T-helper 2 cell (primary cell): ENCODE measurements around the gene NSL1.
A peak's percentile ranks its signal among the peaks of the same experiment; 100 is the strongest.

Source experiments
- DNase-seq, 5 experiments: peaks; one replicate each; pipeline versions ENCODE4 v3.0.0 to v3.0.0-alpha.2; 2012 to 2022

NSL1 gene

GRCh38 chr1:212703991-212704564, 87.5 kb downstream of the NSL1 start:
- no peak for DNase-seq

- DNase-seq: no peak
Observed at GRCh38 chr1:212702672-212703071, 88.9 kb downstream of the NSL1 start.

DNA sequence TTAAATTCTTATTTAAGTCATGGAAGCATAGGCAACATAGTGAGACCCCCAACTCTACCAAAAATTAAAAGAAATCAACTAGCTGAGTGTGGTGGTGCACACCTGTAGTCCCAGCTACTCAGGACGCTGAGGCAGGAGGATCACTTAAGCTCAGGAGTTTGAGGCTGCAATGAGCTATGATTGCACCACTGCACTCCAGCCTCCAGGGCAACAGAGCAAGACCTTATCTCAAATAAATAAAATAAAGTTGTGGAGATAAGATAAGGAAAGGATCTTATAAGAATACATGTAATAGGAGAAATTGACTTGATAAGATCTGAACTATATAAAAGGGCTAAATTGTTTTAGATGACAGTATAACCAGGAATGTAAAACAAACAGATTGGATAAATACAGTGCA, 89.7 kb downstream of the NSL1 start:
- peak in 1 of 5 experiments; percentile 52 for DNase-seq

DNA sequence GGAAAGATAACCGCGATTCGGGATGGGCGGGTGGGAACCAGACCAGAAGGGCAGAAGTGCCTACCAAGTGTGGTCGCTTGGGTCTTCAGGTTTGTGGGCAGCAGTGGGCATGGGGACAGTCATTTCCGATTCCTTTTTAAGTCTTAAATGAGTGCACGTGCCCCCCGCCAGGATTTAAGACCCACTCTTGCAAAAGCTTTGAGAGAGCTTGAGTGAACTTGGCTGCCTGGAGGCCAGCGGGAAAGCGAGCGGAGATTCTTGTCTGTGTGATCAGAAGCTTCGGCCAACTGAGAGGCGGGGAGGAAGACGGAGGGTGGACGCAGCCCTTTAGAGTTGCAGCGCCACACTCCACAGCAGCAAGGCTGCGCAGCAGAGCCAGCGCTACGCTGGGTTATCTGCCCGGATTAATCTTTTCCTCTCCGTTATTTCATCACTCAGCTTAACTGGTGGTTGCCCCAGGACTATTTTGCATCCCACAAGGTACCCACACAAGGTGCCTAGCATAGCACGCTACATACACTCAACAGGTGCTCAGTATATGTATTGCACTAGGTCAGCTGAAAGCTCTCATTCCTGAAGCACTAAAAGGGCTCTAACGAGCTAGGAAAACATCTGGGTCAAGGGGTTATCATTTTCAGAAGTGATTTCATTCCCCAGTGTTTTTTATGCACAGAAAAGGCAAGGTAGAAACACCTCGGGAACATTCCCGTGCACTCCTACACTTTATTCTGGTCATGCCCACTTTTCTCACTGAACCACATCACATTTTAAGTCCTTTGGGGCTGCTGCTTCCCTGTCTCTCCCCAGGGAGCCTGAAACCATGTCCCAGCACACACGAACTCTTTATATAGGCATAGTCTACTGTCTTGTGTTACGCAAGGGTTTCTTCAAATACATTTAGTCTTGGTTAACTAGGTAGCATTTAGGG, 90.4 kb downstream of the NSL1 start:
- DNase-seq: peak in 3 of 5 experiments; percentile 7 to 76 (median 21)

- DNase-seq: peak; percentile 29 to 65 (median 41)
Observed at GRCh38 chr1:212700223-212700891, 91.2 kb downstream of the NSL1 start.

GRCh38 chr1:212699625-212700222, 91.9 kb downstream of the NSL1 start, which contains the start of gene BATF3:
Gene BATF3 (minus strand): TSS chr1:212699840. CDS start chr1:212699762, 78 bp downstream.
- DNase-seq: peak; percentile 21 to 63 (median 29)

DNA sequence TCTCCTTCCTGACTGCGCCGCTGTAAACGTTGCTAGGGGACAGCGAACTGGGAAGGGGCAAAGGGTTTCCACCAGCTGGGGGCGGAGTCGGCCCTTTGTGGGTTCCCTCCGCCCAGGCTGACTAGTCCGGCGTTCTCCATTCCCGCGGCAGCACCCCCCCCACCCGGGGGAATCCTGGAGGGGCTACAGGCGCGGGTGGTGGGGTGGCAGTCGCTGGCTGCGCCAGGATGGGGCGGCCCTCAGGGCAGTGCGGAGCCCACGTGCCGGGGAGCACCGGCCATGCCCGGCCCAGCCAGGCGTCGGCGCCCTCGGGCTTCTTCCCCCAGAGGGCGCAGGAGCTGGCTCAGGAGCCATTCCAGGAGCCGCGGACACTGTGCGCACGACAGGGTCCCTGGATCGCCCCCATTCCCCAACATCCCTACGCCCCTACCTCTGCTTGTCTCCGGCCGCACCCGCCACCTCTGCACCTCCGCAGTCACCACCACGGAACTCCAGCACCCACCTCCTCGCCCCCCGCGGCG, 92.4 kb downstream of the NSL1 start:
- DNase-seq: peak; percentile 14 to 79 (median 26)

- DNase-seq: no peak
Observed at GRCh38 chr1:212698467-212699103, 93.0 kb downstream of the NSL1 start.

- DNase-seq: peak in 1 of 5 experiments; percentile 63
Observed at GRCh38 chr1:212696721-212697331, 94.8 kb downstream of the NSL1 start.

GRCh38 chr1:212692774-212693644, 98.6 kb downstream of the NSL1 start:
- no peak for DNase-seq

DNA sequence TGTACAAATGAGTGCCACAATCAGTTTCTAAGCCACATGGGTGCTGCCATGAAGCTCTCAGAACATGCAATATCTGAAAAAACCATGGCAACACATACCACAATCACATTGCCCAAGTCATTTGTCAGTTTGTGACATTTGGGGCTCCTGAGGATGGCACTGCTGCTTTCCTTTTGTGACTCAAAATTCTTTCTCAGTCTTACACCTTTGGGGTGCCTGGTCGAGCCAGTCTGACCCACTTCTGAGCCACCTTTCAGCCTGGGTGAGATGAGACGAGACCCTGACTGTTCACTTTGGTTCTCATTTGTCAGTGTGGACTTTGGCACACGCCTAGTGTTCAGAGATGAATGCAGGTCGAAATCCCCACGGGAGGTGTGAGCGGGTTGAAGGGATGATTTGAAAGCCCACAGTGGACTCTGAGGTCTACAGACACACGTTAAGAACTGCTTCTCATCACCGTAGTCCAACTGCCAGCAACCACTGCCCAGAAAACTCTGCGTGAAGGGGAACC, 100.0 kb downstream of the NSL1 start:
- peak in 1 of 5 experiments; percentile 91 for DNase-seq

DNA sequence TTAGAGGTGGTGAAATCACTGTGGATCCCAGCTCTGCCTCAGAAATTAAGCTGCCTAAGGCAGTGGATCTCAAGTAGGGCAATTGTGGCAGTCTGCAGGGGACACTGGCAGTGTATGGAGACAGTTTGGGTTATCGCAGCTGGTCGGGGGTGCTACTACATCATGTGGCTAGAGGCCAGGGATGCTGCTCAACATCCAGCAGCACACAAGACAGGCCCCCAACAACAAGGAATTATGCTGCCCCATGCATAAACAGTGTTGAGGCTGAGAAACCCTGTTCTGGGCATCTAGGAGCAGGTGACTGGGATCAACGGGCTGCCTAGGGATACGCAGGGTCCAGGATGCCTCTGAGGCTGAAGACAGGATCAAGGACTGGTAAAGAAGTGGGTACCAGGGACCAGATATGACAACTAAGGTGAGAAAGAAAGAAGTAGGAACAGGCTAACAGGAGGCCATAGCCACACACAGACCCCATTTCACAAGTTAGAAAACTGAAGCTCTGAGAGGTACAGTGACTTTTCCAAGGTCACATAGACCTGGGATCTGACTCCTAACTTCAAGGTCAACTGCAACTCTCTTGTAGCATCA, 100.7 kb downstream of the NSL1 start:
- no peak for DNase-seq

DNA sequence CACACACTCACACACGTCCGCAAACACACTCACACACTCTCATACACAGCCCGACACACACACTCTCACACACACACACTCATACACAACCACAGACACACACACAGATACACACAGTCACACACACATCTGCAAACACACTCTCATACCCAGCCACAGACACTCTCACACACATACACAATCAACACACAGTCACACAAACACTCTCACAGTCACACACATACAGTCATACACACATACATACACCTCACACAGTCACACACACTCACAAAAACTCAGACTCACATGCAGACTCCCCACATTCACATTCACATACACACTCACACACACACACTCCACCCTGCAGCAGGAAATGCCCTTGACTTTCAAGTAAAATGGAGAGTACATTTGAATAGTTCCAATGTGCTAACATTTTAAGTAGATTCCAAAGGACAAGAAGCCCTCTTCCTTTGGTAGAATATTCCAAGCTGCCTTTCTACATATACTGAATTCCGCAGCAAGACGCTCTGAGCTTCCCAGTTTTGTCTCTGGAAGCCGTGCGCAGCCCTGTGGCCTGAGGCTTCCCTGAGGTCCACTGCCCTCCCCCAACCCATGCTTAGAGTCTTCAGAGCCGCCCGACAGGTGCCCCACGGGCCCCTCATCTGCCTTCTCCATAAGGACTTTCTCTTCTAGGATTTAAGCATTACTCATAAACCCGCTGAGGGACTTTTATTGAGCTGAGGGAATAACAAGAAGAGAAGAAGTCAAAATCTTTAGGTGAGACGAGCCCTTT, 101.6 kb downstream of the NSL1 start:
- DNase-seq: peak in 1 of 5 experiments; percentile 80

DNA sequence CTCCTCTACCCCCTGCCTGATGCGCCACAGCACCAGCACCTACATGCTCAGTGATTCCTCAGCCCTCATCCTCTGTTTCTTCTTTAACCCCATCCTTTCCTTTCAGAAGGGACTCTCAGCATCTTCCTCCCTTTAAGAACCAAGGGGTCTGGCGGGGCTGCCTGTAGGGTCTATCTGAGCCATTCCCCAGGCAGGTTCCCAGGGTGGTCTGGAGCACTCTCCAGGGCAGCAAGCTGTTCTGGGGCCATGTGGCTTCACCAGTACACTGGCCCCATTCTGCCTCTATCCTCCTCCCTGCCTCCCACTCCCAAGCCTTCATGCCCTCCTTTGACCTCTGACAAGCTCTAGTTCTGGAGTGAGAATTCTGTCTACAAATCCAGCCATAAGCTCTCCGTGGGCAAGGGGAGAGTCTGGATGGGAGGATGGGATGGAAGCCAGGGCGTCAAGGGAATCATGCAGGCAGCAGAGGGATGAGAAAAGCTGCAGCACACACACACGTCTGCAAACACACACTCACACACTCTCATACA, 102.3 kb downstream of the NSL1 start:
- no peak for DNase-seq

DNA sequence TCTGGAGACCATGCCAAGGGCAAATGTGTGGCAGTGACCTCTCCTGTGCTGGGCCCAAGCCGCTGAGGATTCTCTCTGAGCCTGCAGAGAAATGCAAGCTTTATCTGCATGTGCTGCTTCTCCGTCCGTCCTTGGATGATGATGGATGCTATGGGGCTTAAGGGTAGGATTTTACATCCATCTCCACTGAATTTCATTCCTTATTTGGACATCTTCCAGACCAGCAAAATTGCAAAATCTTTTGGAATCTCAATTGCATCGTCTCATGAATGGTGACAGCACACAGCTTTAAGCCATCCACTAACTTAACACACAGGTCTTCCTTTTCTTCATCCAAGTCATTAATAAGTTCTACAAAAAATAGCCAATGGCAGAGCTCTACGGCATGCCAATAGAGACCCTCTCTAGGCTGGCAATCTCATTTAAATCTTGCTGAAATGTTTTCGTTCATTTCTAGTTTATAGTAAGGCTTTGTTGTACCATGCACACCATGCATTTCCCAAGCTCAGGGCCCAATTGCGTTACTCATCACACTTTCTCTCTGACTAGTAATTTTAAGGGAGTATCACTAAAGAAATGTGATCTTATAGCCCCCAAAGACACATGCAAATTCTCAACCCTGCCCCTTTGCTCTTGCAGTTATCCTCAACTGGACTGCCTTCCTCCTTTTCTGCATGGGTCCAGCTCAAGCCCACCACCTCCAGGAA, 103.1 kb downstream of the NSL1 start:
- DNase-seq: no peak

GRCh38 chr1:212687811-212688210, 103.8 kb downstream of the NSL1 start:
- no peak for DNase-seq

DNA sequence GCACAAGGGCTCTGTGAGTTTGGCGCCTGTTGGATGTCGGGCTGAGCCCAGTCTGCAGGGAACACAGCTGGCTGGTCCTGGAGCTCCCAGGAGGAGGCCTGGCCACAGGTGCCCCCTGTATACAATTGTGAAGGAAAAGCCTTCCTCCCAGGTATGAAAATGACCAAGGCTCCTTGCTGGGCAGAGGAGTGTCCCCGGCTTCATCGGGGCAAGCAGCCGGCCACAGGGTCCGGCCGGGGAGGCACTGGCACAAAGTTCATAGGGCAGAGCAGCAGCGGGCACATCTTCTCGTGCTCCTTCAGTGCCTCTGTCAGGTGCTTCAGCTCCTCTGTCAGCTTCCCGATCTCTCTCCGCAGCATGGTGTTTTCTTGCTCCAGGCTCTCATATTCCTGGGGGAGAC, 105.0 kb downstream of the NSL1 start:
- DNase-seq: no peak

GRCh38 chr1:212686069-212686468, 105.5 kb downstream of the NSL1 start:
- DNase-seq: no peak
